22Rv1 (cell line): ENCODE data around the gene PTPN18.

ENCODE experiments used
- H3K27ac ChIP-seq: fragments of 450-650 bp; 2 replicates; pipeline ENCODE4 v1.5.1; 2017
- CTCF ChIP-seq: fragments of 450-650 bp; IDR thresholded peaks from 2 replicates; pipeline ENCODE4 v1.5.1; 2017; ENCODE audit warnings: mild to moderate bottlenecking
- ZFX ChIP-seq: fragments of 450-650 bp; IDR thresholded peaks from 2 replicates; pipeline ENCODE4 v1.6.1; 2017; ENCODE audit warnings: antibody characterized with exemption, borderline replicate concordance

The PTPN18 gene

GRCh38 chr2:130342020-130342532 is 13.8 kb upstream of the PTPN18 start:
- TF ChIP-seq CTCF (no peak), ZFX (no peak)
- peak overlapping the region; percentile 83 for H3K27ac ChIP-seq

GRCh38 chr2:130342533-130343275 is 13.2 kb upstream of the PTPN18 start, which contains the start of gene IMP4:
Gene IMP4 (plus strand): TSS chr2:130342897. CDS start chr2:130342933, 36 bp downstream.
- TF ChIP-seq CTCF, result no peak; the same call in 1 of the 2 replicates
- no peak for TF ChIP-seq ZFX
- peak within 1 kb of the TSS; percentile 83 for H3K27ac ChIP-seq

- no peak for TF ChIP-seq CTCF
- no peak for TF ChIP-seq ZFX
- H3K27ac ChIP-seq, result no peak overlapping the region
These were observed 11.3 kb upstream of the PTPN18 start for GRCh38 chr2:130344578-130344977.

- no peak overlapping the region for H3K27ac ChIP-seq
- TF ChIP-seq CTCF, result no peak
- no peak for TF ChIP-seq ZFX
These were observed 10.8 kb upstream of the PTPN18 start for GRCh38 chr2:130345091-130345490.

- TF ChIP-seq CTCF (no peak), ZFX (no peak)
- H3K27ac ChIP-seq, result no peak overlapping the region
These were observed 10.2 kb upstream of the PTPN18 start for GRCh38 chr2:130345611-130346010.

- H3K27ac ChIP-seq, result no peak overlapping the region
- no peak for TF ChIP-seq CTCF
- TF ChIP-seq ZFX, result no peak
These were observed 9.7 kb upstream of the PTPN18 start for GRCh38 chr2:130346041-130346740.

GRCh38 chr2:130346741-130347066 is 9.2 kb upstream of the PTPN18 start:
- no peak overlapping the region for H3K27ac ChIP-seq
- TF ChIP-seq ZFX (no peak), CTCF (no peak)
